SJCRH30 (cell line): ENCODE results near the gene EPHA4. TPM values are rescaled to one million over a fixed set of nuclear protein-coding genes. Genes with fewer than 3 reads are reported as not detected.

Experiments used
- DNase-seq, 2 experiments: peaks; one replicate each; pipeline ENCODE4 v3.0.0-alpha.2; 2015 to 2020
- H3K27ac ChIP-seq: fragments of 250-450 bp; sonication (Bioruptor Pico); 2 replicates; pipeline ENCODE4 v1.5.1; 2020; ENCODE audit warnings: mild to moderate bottlenecking, moderate library complexity
- H3K27me3 ChIP-seq: fragments of 250-450 bp; sonication (Bioruptor Pico); 2 replicates; pipeline ENCODE4 v1.5.1; 2020; ENCODE audit warnings: mild to moderate bottlenecking, moderate library complexity
- H3K36me3 ChIP-seq: fragments of 250-450 bp; sonication (Bioruptor Pico); 2 replicates; pipeline ENCODE4 v1.5.1; 2020; ENCODE audit warnings: mild to moderate bottlenecking, moderate library complexity
- H3K4me1 ChIP-seq: fragments of 250-450 bp; sonication (Bioruptor Pico); 2 replicates; pipeline ENCODE4 v1.5.1; 2020; ENCODE audit warnings: mild to moderate bottlenecking, moderate library complexity
- H3K4me3 ChIP-seq: fragments of 250-450 bp; sonication (Bioruptor Pico); 2 replicates; pipeline ENCODE4 v1.5.1; 2020; ENCODE audit warnings: mild to moderate bottlenecking, moderate library complexity
- H3K9me3 ChIP-seq: fragments of 250-450 bp; sonication (Bioruptor Pico); replicated peaks from 2 replicates; pipeline ENCODE4 v1.5.1; 2020; ENCODE audit warnings: mild to moderate bottlenecking, moderate library complexity
- total RNA-seq: library from RNA; depleted of rRNA; stranded (reverse); fragments of >200 nt; shearing (Covaris generic); gene quantifications from 2 replicates; pipeline ENCODE4 v1.2.3, GENCODE V29; 2014

Gene EPHA4
- total RNA-seq, 1 experiment from 2014 or later, result 4.2 TPM

- Histone ChIP-seq H3K27ac (no peak overlapping the region), H3K4me1 (no peaks in the 10 kb centered on the region), H3K36me3 (no peaks in the 10 kb centered on the region), H3K9me3 (no peaks in the 10 kb centered on the region), H3K4me3 (no peak overlapping the region), H3K27me3 (no peaks in the 10 kb centered on the region)
- no peak for DNase-seq
These were observed 201.8 kb downstream of the EPHA4 start for GRCh38 chr2:221370076-221370856.
